HG03520 (cell line): Measurements from ENCODE around the gene TCF7.

Experiments used
- ATAC-seq: cut with Tn5 transposase; IDR thresholded peaks from one replicate; pipeline ENCODE4 v1.9.1; 2021; ENCODE audit warnings: mild to moderate bottlenecking, moderate library complexity; ENCODE audit not compliant: unreplicated experiment

The TCF7 gene

DNA sequence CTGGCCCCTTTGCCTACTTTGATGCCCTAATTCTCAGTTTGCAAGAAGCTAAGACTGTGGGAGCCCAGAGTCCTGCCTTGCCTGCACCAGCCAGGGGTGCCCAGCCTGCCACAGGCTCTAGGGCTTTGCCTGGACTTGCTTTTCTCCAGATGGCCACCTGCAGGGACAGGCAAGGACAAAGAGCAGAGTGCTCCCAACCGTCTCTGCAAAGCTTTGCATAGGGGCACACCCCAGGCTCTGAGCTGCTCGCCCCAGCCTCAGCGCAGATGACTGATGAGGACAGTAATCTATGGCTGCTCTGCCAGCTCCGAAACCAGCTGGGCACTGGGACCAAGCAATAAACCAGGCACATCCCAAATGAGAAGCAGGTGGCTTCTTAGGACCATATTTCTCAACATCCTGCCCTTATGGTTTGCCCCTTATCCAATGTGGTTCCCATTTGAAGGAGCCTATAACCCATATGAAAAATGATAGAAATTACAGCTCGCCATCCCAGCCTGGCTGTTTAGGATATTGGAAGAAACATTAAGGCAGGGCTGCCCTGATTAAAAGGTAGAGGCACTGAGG, 25.4 kb upstream of the TCF7 start:
- no peak for ATAC-seq

DNA sequence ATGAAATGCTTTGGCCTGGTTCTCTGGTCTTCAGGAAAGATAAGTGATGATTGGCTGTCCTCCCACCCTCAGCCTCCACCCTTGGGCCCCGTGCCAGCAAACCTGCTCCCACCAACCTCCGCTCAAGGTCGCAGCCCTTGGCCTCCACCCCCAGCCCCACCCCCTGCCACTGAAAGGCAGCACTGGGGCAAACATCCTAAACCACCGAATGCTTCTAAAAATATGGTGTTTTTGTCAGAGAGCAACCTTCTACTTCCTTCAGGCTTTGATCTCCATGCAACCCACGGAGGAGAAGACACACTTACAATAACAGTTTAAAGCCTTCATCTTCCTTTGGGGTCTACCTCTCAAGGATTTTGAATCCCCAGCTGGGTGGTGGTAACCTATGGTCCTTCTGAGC, 24.0 kb upstream of the TCF7 start:
- ATAC-seq, result no peak

DNA sequence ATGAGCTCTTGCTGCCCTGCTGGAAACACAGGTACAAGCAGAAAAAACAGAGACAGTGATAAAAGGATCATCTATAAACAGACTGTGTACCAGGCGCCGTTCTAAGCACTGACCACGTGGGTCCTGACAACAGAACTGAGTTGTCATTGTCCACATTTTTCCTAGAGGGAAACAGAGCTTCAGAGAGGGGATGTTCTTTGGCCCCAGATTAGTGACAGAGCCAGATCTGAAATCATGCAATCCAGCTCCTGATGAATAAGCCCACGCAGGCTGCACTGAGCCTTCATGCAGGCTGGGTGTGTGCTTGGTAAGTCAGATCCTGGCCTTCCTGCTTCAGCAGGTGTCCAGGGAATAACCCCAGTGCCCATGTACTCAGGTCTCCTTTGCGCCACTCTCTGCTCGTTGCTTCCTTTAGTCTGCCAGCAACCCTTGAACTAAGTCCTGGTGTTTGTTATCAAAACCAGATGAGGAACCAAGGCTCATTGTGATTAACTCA, 22.8 kb upstream of the TCF7 start:
- ATAC-seq, result no peak

DNA sequence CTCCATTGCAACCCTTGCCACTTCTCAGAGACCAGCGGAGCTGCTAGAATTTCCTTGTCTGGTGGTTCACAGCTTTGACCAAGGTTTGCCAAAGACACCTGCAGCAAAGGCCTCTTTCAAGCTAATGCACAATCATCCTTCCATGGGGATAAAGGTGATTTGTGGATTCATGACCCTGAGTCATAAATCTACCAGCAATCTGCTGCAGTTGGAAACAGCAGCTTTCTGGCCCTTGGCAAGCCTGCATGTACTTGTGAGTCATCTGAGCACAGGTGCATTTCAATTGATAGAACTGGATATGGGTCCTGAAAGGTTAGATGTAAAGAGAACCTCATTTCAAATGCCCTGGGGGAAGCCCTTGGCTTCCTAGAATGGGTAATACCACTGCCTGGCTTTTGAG, 21.6 kb upstream of the TCF7 start:
- no peak for ATAC-seq

DNA sequence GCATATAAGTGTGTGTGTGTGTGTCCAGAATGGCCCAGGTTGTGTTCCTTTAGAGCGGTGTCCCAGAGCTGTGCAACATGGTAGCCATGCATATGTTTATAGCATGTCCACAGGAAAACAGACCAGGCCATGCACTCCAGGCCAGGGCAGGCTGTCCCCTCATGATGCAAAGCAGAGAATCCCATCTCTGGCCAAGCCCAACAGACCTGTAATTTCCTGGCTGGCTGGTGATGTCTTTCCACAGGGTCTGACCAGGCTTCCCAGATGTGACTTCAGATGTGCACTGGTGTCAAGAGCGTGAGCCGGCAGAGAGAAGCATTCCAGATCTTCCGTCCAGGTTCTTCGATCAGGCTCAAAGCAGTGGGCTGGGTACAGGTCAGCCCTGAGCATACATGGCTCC, 21.1 kb upstream of the TCF7 start:
- no peak for ATAC-seq

DNA sequence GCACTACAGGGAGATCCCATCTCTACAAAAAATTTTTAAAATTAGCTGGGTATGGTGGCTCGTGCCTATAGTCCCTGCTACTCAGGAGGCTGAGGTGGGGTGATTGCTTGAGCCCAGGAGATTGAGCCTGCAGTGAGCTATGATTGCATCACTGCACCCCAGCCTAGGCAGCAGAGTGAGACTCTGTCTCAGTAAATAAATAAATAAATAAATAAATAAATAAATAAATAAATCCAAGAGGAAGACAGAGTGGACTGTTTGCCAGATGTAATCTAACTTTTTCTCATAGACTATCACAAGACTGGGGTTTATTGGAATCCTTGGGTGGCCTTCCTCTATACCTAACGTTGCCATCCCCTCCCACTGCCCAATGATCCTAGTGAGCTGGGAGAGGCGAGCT, 19.2 kb upstream of the TCF7 start:
- ATAC-seq, result no peak

DNA sequence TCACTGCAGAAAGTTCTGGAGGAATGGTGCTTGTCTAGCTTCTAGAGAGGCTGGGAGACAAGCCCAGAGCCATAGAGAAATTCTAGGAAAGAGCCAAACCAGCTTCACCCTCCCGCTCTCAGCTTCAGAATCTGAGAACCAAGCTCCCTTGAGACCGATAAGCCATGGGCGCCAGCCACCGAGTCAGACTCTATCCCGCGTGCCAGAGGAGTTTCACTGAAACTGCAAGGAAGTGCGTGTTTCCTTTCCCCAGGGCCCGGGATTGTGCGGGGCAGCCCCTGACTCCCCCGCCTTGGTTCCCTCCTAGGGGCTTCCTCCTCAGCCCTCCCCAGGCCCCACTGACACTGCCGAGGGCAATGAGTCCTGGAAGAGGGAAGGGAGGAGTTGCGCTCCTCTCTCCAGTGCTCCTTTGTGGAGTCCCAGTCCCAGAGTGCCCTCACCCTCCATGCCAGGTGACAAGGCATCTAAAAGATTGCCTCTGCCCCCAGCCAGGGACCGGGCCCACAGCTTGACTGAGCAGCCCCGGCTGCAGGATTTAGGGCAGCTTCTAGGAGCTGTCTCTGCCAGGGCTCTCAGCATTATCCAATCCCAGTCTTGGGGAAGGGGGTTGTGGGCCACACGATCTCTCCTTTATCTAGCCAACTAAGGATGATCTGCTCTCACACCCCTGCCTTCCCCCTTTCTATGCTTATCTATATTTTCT, 18.4 kb upstream of the TCF7 start:
- ATAC-seq, result no peak

DNA sequence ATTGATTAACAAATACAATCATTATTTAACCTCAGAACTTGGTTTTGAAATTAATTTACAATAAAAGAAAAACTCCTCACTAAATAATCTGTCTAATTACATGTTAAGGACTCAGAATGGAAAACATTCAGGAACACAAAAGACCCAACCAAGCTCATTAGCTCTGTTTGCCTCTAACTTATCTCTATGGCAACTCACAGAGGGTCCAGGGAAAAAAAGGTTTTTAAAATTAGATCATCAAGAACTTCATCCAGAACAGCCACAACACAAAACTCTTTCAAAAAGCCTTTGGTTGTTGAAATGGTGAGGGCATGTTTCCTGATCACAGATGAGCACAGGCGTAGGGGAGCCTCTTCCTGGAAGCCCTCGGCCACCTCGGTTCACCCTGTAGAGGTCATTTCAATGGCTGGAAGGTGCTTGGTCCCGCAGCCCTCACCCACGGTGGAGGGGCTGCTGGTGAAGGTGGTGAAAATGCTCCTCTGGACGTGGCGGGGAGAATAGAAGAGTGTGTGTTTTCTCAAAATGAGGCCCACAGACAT, 17.2 kb upstream of the TCF7 start:
- ATAC-seq, result no peak

DNA sequence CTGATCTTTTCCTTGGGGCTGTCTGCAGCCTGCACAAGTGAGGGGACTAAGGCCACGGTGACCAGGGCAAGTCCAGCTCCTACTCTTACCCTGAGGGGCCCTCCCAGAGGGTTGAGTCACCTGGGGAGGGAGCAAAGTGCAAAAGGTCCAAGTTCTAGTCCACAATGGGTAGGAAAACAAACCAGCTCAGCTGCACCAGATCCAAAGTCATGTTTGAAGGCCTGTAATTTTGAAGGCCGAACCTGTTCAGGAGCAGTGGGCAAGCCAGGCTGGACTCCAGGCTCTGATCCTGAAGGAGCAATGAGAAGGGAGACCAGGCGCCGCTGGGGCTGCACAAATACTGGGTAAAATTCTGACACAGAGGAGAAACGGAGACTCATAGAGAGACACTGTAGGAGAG, 15.8 kb upstream of the TCF7 start:
- no peak for ATAC-seq

DNA sequence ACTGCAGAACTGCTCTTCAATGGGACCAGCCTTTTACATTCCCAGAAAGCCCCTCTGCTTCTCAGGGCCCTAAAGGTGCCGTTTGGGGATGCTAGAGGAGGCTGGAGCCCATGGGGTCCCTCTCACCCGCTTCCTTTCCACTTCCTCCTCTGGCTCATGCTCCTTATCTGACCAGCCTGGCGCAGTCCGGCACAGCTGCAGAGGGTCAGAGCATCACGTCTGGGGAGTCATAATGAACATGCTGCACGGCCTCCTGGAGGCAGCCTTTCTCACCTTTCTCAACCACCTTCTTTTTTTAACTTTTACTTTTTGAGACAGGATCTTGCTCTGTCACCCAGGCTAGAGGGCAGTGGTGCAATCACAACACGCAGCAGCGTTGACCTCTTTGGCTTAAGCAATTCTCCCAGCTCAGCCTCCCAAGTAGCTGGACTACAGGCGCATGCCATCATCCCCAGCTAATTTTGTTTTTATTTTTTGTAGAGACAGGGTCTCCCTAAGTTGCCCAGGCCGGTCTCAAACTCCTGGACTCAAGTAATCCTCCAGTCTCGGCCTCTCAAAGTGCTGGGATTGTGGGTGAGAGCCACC, 15.1 kb upstream of the TCF7 start:
- no peak for ATAC-seq

DNA sequence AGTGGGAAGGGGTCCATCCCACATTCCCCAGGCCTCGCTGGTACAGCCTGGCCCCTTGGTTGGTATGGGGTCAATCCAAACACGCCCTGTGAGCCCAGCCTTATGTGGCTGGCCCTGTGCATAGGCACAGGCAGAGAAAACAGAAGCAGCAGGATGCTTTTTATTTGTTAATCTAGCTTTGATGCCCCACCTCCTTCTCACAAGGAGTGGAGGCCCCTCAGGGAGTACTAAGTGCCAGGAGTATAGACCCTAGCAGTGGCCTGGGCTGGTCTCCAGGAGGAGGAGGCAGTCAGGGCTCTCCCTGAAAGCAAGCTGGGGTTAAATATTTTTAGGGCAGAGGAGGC, 14.6 kb upstream of the TCF7 start:
- peak; percentile 17 for ATAC-seq

DNA sequence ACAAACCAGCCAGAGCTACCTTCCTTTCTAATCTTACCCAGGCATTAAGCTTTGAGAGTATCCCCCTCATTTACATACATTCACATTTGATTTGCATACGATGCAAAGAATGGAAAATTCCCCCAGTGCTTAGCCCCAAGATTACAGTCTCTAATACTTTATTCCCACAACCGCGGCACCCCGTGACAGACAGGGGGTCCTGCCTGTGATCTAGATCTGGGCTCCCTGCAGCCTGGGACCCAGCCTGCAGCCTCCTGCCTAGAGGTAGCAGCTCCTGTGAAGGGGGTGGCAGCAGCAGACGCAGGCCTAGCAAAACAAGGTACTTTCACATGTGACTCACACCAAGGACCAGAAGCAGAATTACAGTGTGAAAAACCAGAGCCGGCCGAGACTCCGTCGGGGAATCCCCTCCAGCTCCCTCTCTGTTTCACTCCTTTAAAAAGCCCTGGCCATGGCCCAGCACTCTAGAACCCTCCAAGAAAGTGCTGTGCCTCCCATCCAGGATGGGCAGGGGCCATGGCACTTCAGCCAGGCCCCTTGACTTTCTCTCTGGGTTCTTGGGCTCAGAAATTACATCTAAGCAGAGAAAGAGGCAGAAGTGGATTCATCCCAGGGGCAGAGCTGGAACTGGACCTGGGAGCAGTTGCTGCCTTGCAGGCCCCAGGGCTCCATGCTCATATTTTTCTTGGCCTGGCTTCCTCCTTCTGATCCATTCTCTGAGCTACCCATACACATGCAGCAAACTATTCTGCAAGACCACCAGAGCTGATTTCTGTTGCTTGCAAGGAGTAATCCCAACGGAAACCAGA, 14.0 kb upstream of the TCF7 start:
- ATAC-seq, result peak; percentile 78

DNA sequence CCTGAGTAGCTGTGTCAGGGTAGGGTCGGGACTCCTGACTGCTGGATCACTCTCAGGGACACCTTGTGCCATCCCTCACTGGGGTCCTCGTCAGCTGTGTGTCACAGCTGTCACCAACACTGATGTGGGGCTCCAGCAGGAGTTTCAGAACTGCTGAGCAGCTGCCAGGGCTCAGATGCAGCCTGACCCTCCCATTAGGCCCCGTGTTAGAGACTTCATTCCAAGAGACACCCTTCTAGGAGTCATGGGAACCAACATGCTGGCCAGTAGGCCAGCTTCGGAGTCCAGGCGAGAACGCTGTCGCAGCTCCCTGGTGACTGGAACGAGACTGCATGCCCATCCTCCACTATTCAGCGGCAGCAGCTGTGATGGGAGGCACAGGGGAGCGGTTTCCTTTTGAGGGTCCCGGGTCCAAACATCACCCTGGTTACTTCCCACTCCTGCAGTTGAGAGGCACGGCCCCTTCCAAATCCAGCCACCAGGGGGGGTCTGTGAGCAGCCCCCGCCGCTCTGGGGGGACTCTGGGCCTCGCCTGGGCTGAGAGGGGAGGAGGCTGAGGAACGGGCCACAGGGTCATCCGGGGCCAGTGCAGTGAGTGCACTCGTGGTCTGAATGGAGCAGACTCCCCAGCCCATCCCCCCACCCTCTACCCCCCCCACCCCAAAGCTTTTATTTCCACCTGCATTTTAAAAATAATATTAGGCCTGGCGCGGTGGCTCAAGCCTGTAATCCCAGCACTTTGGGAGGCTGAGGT, 12.6 kb upstream of the TCF7 start:
- ATAC-seq, result no peak

DNA sequence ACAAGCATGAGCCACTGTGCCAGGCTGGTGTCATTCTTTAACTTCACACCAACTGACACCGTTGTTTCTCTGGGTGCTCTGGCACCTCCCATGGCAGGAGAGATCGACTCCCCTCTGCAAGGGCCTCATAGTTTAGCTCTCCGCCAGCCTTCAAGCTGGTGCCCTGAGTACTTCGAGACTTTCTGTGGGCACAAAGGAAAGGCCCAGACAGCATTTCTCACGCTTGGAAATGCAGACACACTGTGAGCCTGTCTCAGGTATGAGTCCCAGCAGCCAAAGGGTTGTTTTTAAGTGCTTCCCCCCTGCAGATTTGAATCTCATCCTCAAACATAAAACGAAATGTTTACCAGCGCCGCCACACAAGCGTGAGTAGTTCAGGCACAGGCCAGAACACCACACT, 11.1 kb upstream of the TCF7 start:
- ATAC-seq, result no peak

DNA sequence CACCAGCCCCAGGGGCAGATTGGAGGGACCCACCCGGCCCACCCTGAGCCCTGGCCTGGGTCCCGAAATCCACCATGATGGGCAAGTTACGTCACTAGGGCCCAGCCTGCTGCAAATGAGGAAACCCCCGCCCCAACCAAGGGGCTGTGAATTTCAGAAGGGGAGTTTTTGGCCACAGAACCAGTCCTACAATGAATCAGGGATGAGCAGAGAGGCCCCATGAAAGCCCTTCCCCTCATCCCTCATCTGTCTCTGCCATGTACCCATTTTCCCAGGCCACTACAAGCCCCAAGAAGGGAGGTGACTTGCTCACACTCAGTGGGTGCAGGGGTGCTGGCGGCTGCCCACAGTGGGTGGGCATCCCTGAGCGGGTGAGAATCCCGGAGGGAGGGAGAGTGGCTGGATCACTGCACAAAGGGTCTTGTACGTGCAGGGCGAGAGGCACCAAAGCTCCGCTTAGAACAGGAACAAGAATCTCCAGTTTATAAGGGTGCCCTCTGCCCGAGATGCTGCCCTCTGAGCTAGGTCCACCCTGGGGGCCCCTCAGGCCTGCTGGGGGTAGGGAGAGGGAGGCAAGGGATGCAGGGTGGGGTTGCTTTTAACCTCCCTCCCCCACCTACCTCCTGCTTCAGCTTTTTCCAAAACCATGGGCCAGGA, 10.4 kb upstream of the TCF7 start:
- ATAC-seq, result no peak

DNA sequence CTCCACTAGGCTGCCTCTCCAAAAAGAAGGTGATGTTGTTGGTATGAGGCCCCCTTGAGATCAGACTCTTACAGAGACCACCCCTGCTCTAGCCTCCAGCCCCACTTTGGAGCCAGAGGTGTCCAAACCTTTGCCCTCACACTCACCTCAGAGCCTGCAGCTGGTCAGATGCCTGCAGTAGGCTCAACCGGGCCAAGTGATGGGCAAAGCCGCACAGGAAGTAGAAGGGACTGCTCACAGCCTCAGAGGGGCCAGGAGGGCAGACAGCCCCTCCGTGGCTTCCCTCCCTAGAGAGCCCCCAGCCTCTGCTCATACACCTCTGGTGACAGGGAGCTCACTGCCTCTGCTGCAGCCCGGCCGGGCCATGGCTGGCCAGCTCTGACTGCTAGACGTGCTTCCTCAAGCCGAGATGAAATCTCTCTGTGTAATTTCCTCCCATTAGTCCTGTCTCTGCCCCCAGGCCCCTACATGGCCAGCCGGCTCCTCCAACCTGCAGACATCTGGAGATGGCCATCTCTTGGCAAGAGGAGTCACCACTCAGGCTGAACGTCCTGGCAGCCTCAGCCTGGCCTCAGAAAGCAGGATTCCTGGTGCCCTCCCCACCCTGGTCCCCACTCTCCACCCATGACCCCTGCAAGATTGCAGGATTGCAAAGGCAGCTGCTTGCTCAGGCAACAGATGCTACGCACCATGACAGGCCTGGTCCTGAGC, 7.3 kb upstream of the TCF7 start:
- ATAC-seq, result no peak

DNA sequence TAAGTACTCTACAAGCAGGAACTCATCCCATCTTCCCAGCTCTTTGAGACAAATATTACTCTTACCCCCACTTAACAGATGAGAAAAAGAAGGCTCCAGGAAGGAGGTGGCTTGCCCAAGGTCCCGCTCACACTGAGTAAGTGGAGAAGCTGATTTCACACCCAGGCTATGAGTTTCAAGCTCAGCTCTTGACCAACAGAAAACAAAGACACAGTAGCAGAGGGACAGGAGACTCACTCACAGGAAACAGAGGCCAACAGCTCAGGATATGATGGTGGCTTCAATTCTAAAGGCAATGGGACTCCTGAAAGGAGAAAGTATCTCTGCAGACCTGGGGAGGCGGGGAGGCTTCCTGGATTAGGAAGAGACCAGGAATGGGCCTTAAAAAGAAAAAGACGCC, 6.7 kb upstream of the TCF7 start:
- no peak for ATAC-seq

DNA sequence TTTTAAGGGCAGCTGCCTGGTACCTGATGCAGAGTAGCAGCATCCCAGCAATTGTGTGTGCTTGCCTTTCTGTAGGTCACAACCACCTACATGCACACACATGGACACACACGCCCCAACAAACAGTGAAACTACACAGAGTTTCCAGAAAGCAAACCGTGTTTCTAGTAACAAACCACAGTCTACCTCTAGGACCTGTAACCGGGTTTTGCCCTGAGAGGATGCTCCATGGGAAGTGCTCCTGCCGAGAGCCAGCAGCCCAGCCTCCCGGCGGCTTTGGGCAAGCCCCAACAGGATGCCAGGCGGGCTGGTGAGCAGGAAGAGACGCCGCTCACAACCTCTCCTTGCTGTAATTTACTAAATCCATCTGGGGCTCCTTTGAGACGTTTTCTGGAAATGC, 4.1 kb upstream of the TCF7 start:
- ATAC-seq, result no peak

DNA sequence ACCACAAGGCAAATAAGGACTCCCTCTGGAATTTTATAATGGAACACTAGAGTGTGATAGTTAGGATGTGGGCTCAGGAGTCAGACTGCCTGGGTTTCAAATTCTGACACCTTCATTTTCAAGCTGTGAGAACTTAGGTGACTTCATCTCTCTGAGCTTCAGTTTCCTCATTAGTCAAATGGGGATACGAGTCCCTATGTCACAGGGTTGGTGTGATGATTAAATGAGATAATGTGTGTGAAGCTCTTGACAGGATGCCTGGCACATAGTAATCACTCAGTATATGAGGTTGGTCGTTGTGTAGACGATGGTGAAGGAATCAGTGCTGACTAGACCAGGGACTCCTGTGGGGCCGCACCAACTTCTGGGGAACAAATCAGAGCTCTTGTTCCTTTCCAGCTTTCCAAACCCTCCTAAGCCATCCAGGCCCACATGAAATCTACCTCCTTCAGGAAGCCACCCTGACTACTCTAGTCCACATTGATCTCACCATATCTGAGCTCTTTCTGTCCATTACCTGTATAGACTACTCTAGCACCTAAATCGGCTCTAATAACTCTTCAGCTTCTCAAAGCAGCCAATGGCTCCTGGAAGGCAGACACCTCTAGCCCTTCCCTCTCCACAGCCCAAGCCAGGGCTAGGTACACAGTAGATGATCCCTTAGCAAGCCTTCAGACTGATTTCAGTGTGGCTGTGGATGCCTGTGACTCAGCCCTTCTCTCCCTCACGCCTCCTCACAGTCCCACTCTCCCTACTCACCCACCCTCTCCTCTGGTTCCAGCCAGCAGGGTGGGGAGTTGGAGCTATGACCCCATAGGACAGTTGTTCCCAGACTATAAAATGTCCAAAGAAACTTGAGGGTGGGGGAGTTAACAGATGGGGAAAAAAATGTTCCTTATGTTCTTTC, 2.5 kb upstream of the TCF7 start:
- ATAC-seq, result no peak
